Liver (tissue), 2 donors: ENCODE data around the gene NAT16.

ENCODE experiments used
- CTCF ChIP-seq: fragments of 150-350 bp; IDR thresholded peaks from 2 replicates; pipeline ENCODE4 v1.5.1; 2017; ENCODE audit warnings: improper control_type of control experiment, low read depth, low read length; ENCODE audit not compliant: missing input control
- MAX ChIP-seq: IDR thresholded peaks from 2 replicates; pipeline ENCODE4 v1.6.1; 2016; ENCODE audit warnings: antibody characterized with exemption
- REST ChIP-seq: IDR thresholded peaks from 2 replicates; pipeline ENCODE4 v1.6.1; 2016; ENCODE audit warnings: antibody characterized with exemption, mild to moderate bottlenecking
- donor health status: healthy.

DNA sequence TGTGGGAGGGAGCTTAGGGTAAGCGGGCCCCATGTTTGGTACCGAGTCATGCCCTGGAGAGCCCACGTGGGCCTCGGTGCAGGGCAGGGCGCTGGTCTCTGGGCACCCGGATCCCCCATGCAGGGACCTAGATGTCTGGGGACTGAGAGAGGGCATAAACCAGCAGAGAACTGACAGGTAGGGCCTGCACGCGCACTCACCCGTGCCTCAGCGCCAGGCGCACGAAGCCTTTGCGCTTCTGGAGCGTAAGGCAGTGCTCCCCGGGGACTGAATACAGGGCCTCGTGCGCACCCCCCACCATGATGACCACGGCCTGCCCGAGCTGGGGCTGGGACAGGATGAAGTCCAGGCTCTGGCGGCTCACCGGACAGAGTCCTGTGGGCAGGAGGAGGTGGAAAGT is 17.9 kb upstream of the NAT16 start:
- TF ChIP-seq CTCF, result no peak
- no peak for TF ChIP-seq REST
- TF ChIP-seq MAX, result no peak
